Measurements from ENCODE around the gene PLA2G12B. TPM values are rescaled to one million over a fixed set of nuclear protein-coding genes. Genes with fewer than 3 reads are reported as not detected.

PLA2G12B gene
- total RNA-seq, 1 donor from 2014 or later: not detected

GRCh38 chr10:72956001-72956400 lies 1.4 kb upstream of the PLA2G12B start:
- H3K9ac ChIP-seq (ENCODE audit: low read length): no peak overlapping the region
- no peaks in the 10 kb centered on the region for H3K36me3 ChIP-seq (ENCODE audit: insufficient read depth, low read length)
- H3K4me3 ChIP-seq (ENCODE audit: insufficient read depth, low read depth, low read length): no peak overlapping the region
- Mint-ChIP-seq H3K4me3 (ENCODE audit: unreplicated experiment) (no peak overlapping the region), H3K4me1 (ENCODE audit: low read depth, unreplicated experiment) (no peaks in the 10 kb centered on the region), H3K27me3 (ENCODE audit: low read depth, unreplicated experiment) (peaks cover 5% of the 10 kb centered on the region), H3K9me3 (ENCODE audit: unreplicated experiment) (no peaks in the 10 kb centered on the region), H3K27ac (ENCODE audit: unreplicated experiment) (no peak overlapping the region), H3K36me3 (ENCODE audit: low read depth, unreplicated experiment) (no peaks in the 10 kb centered on the region)
- peaks cover 2% of the 10 kb centered on the region for H3K27me3 ChIP-seq (ENCODE audit: insufficient read depth, low read length)
- FAIRE-seq (no peak), DNase-seq (ENCODE audit: low read depth) (no peak)
- no peaks in the 10 kb centered on the region for H4K20me1 ChIP-seq (ENCODE audit: insufficient read depth, low read length)
- H3K4me1 ChIP-seq (ENCODE audit: insufficient read depth, low read length): no peaks in the 10 kb centered on the region
- no peak overlapping the region for H3K4me2 ChIP-seq (ENCODE audit: low read length)
- H3K27ac ChIP-seq (ENCODE audit: low read depth, low read length): no peak overlapping the region
- TF ChIP-seq CTCF (IDR thresholded peaks at IDR 0.05; ENCODE audit: insufficient read depth, low read depth, low read length) (no peak), EZH2 (IDR thresholded peaks at IDR 0.05; ENCODE audit: insufficient read depth, low read length) (no peak)
- H3K79me2 ChIP-seq (ENCODE audit: insufficient read depth, low read length): no peaks in the 10 kb centered on the region
- no peak overlapping the region for H2AFZ ChIP-seq (ENCODE audit: low read depth, low read length)
- H3K9me3 ChIP-seq (ENCODE audit: insufficient read depth, low read depth, low read length): no peaks in the 10 kb centered on the region

- Mint-ChIP-seq H3K9me3 (ENCODE audit: unreplicated experiment) (no peaks in the 10 kb centered on the region), H3K27me3 (ENCODE audit: low read depth, unreplicated experiment) (peaks cover 5% of the 10 kb centered on the region), H3K4me1 (ENCODE audit: low read depth, unreplicated experiment) (no peaks in the 10 kb centered on the region), H3K4me3 (ENCODE audit: unreplicated experiment) (no peak overlapping the region), H3K36me3 (ENCODE audit: low read depth, unreplicated experiment) (no peaks in the 10 kb centered on the region), H3K27ac (ENCODE audit: unreplicated experiment) (no peak overlapping the region)
- DNase-seq (ENCODE audit: low read depth) (no peak), FAIRE-seq (no peak)
- Histone ChIP-seq H3K9me3 (ENCODE audit: insufficient read depth, low read depth, low read length) (no peaks in the 10 kb centered on the region), H3K4me1 (ENCODE audit: insufficient read depth, low read length) (no peaks in the 10 kb centered on the region), H3K36me3 (ENCODE audit: insufficient read depth, low read length) (no peaks in the 10 kb centered on the region), H2AFZ (ENCODE audit: low read depth, low read length) (no peak overlapping the region), H3K4me3 (ENCODE audit: insufficient read depth, low read depth, low read length) (no peak overlapping the region), H3K27me3 (ENCODE audit: insufficient read depth, low read length) (peaks cover 2% of the 10 kb centered on the region), H3K79me2 (ENCODE audit: insufficient read depth, low read length) (no peaks in the 10 kb centered on the region), H3K4me2 (ENCODE audit: low read length) (no peak overlapping the region), H3K9ac (ENCODE audit: low read length) (no peak overlapping the region), H4K20me1 (ENCODE audit: insufficient read depth, low read length) (no peaks in the 10 kb centered on the region), H3K27ac (ENCODE audit: low read depth, low read length) (no peak overlapping the region)
- TF ChIP-seq CTCF (IDR thresholded peaks at IDR 0.05; ENCODE audit: insufficient read depth, low read depth, low read length) (no peak), EZH2 (IDR thresholded peaks at IDR 0.05; ENCODE audit: insufficient read depth, low read length) (no peak)
Measured at GRCh38 chr10:72954230-72954595, 393 bp downstream of the PLA2G12B start.

- H3K4me3 Mint-ChIP-seq (ENCODE audit: unreplicated experiment): no peak overlapping the region
- H3K27ac Mint-ChIP-seq (ENCODE audit: unreplicated experiment): no peak overlapping the region
- Histone ChIP-seq H3K9ac (ENCODE audit: low read length) (no peak overlapping the region), H3K27me3 (ENCODE audit: insufficient read depth, low read length) (peaks cover 2% of the 10 kb centered on the region), H3K36me3 (ENCODE audit: insufficient read depth, low read length) (no peaks in the 10 kb centered on the region), H3K4me2 (ENCODE audit: low read length) (no peak overlapping the region), H3K27ac (ENCODE audit: low read depth, low read length) (no peak overlapping the region), H4K20me1 (ENCODE audit: insufficient read depth, low read length) (no peaks in the 10 kb centered on the region), H3K4me1 (ENCODE audit: insufficient read depth, low read length) (no peaks in the 10 kb centered on the region), H3K79me2 (ENCODE audit: insufficient read depth, low read length) (no peaks in the 10 kb centered on the region), H2AFZ (ENCODE audit: low read depth, low read length) (no peak overlapping the region), H3K4me3 (ENCODE audit: insufficient read depth, low read depth, low read length) (no peak overlapping the region), H3K9me3 (ENCODE audit: insufficient read depth, low read depth, low read length) (no peaks in the 10 kb centered on the region)
- DNase-seq (ENCODE audit: low read depth) (no peak), FAIRE-seq (no peak)
- H3K9me3 Mint-ChIP-seq (ENCODE audit: unreplicated experiment): no peaks in the 10 kb centered on the region
- H3K4me1 Mint-ChIP-seq (ENCODE audit: low read depth, unreplicated experiment): no peaks in the 10 kb centered on the region
- TF ChIP-seq CTCF (IDR thresholded peaks at IDR 0.05; ENCODE audit: insufficient read depth, low read depth, low read length) (no peak), EZH2 (IDR thresholded peaks at IDR 0.05; ENCODE audit: insufficient read depth, low read length) (no peak)
- H3K27me3 Mint-ChIP-seq (ENCODE audit: low read depth, unreplicated experiment): peaks cover 5% of the 10 kb centered on the region
- no peaks in the 10 kb centered on the region for H3K36me3 Mint-ChIP-seq (ENCODE audit: low read depth, unreplicated experiment)
Measured at GRCh38 chr10:72953687-72954086, 919 bp downstream of the PLA2G12B start.

All from astrocyte (in vitro differentiated cells and primary cell).